OCI-LY7 (cell line): ENCODE results near the gene SLC32A1. TPM values are rescaled to one million over a fixed set of nuclear protein-coding genes. Genes with fewer than 3 reads are reported as not detected.

ENCODE experiments used
- BruUV-seq: library from RNA; stranded (reverse); fragments of 400-500 nt; replicated peaks from 2 replicates; lab custom pipeline; 2021; lab: Mats Ljungman, UMichigan
- CTCF ChIA-PET: fragments of 300-600 bp; sonication (Branson Sonifier 250); formaldehyde crosslinking; loops from one replicate; lab custom pipeline; 2022; ENCODE audit warnings: antibody characterized with exemption; ENCODE audit not compliant: unreplicated experiment; lab: Charles Lee
- POLR2A ChIA-PET: fragments of 300-600 bp; sonication (Branson Sonifier 250); formaldehyde crosslinking; loops from one replicate; lab custom pipeline; 2022; ENCODE audit warnings: antibody characterized with exemption; lab: Charles Lee
- DNase-seq: peaks from one replicate; pipeline ENCODE4 v3.0.0-alpha.2; 2015; ENCODE audit warnings: low spot score
- H2AFZ ChIP-seq: fragments of 200-600 bp; sonication (generic), shearing (Covaris generic); 2 replicates; pipeline ENCODE4 v1.6.1; 2014; ENCODE audit warnings: mild to moderate bottlenecking, antibody characterized with exemption, low read length, moderate library complexity
- H3K27ac ChIP-seq: fragments of 200-600 bp; sonication (generic); 2 replicates; pipeline ENCODE4 v1.5.1; 2014; ENCODE audit warnings: mixed run types, low read depth, mild to moderate bottlenecking, moderate library complexity, low read length, inconsistent platforms; ENCODE audit not compliant: poor library complexity, severe bottlenecking
- H3K36me3 ChIP-seq: fragments of 200-600 bp; sonication (generic); 2 replicates; pipeline ENCODE4 v1.6.1; 2014; ENCODE audit warnings: mild to moderate bottlenecking, antibody characterized with exemption, low read length, moderate library complexity, mixed read lengths; ENCODE audit not compliant: insufficient read depth
- H3K4me1 ChIP-seq: fragments of 200-600 bp; sonication (generic); 2 replicates; pipeline ENCODE4 v1.5.1; 2014; ENCODE audit warnings: mild to moderate bottlenecking, low read length; ENCODE audit not compliant: insufficient read depth, poor library complexity, severe bottlenecking
- H3K4me2 ChIP-seq: fragments of 200-600 bp; sonication (generic); 2 replicates; pipeline ENCODE4 v1.6.1; 2014; ENCODE audit warnings: mild to moderate bottlenecking, low read length
- H3K4me3 ChIP-seq: fragments of 200-600 bp; sonication (generic); 2 replicates; pipeline ENCODE4 v1.5.1; 2014; ENCODE audit warnings: mild to moderate bottlenecking, low read depth, low read length; ENCODE audit not compliant: poor library complexity, severe bottlenecking
- H3K79me2 ChIP-seq: fragments of 200-600 bp; sonication (generic); 2 replicates; pipeline ENCODE4 v1.6.1; 2016; ENCODE audit warnings: low read depth, mild to moderate bottlenecking, low read length, moderate library complexity, mixed read lengths; ENCODE audit not compliant: insufficient read depth
- H3K9me2 ChIP-seq: fragments of 200-600 bp; sonication (generic); 2 replicates; pipeline ENCODE4 v1.6.1; 2016; ENCODE audit warnings: mild to moderate bottlenecking, low read length, mixed read lengths; ENCODE audit not compliant: insufficient read depth
- H3K9me3 ChIP-seq: fragments of 200-600 bp; sonication (generic); 2 replicates; pipeline ENCODE4 v1.6.1; 2014; ENCODE audit warnings: mild to moderate bottlenecking, mixed run types, low read length, mixed read lengths
- H4K20me1 ChIP-seq: fragments of 200-600 bp; sonication (generic); 2 replicates; pipeline ENCODE4 v1.6.1; 2014; ENCODE audit warnings: mild to moderate bottlenecking, antibody characterized with exemption, low read length, moderate library complexity, mixed read lengths; ENCODE audit not compliant: insufficient read depth
- EZH2phosphoT487 ChIP-seq: fragments of 200-600 bp; sonication (generic); IDR thresholded peaks from 2 replicates; pipeline ENCODE4 v1.6.1; 2018; ENCODE audit warnings: low read depth, borderline replicate concordance, mild to moderate bottlenecking, mixed run types, antibody characterized with exemption, low read length, moderate library complexity, mixed read lengths
- intact Hi-C: fragments of 100-400 bp; cut with micrococcal nuclease; formaldehyde crosslinking; loops from one replicate; pipeline ENCODE4 v1.10.0; 2022; ENCODE audit not compliant: unreplicated experiment
- total RNA-seq, 2 experiments: library from RNA; depleted of rRNA in 1 of 2; stranded (reverse); fragments of >200 nt in 1 of 2; shearing (Covaris generic) in 1 of 2; gene quantifications; 2 replicates each; pipeline ENCODE4 v1.2.3, GENCODE V29; 2014 to 2022
- TF ChIP-seq, protein P1 (sequence below): fragments of 200-600 bp; sonication (generic); conservative IDR thresholded peaks from 2 replicates; pipeline ENCODE4 v1.5.1; 2014; ENCODE audit warnings: mild to moderate bottlenecking, antibody characterized with exemption, low read length, moderate library complexity, mixed read lengths

SLC32A1 gene
- total RNA-seq, 2 experiments from 2014 or later: not detected

- Histone ChIP-seq H3K9me2 (no peaks in the 10 kb centered on the region), H3K4me3 (no peak overlapping the region), H3K27ac (no peak overlapping the region), H4K20me1 (peaks cover 4% of the 10 kb centered on the region), H3K36me3 (peaks cover 90% of the 10 kb centered on the region), H2AFZ (no peak overlapping the region), H3K4me2 (no peak overlapping the region), H3K4me1 (peaks cover 3% of the 10 kb centered on the region), H3K9me3 (no peaks in the 10 kb centered on the region), H3K79me2 (peaks cover under 1% of the 10 kb centered on the region; the same call in 1 of the 2 replicates)
- TF ChIP-seq, protein P1, sequence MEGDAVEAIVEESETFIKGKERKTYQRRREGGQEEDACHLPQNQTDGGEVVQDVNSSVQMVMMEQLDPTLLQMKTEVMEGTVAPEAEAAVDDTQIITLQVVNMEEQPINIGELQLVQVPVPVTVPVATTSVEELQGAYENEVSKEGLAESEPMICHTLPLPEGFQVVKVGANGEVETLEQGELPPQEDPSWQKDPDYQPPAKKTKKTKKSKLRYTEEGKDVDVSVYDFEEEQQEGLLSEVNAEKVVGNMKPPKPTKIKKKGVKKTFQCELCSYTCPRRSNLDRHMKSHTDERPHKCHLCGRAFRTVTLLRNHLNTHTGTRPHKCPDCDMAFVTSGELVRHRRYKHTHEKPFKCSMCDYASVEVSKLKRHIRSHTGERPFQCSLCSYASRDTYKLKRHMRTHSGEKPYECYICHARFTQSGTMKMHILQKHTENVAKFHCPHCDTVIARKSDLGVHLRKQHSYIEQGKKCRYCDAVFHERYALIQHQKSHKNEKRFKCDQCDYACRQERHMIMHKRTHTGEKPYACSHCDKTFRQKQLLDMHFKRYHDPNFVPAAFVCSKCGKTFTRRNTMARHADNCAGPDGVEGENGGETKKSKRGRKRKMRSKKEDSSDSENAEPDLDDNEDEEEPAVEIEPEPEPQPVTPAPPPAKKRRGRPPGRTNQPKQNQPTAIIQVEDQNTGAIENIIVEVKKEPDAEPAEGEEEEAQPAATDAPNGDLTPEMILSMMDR: no peak
- TF ChIP-seq EZH2phosphoT487: no peak
- ChIA-PET POLR2A (no interaction called here), CTCF (interaction anchor here (0.8 kb wide), 1 partner anchor 35 kb away, joined by 3 read pairs; no protein-coding TSS in a partner anchor)
- DNase-seq: no peak
- intact Hi-C loops: no loop called here
- no TSS peak for BruUV-seq
Measured at GRCh38 chr20:38754924-38755323, 30.6 kb downstream of the SLC32A1 start.

DNA sequence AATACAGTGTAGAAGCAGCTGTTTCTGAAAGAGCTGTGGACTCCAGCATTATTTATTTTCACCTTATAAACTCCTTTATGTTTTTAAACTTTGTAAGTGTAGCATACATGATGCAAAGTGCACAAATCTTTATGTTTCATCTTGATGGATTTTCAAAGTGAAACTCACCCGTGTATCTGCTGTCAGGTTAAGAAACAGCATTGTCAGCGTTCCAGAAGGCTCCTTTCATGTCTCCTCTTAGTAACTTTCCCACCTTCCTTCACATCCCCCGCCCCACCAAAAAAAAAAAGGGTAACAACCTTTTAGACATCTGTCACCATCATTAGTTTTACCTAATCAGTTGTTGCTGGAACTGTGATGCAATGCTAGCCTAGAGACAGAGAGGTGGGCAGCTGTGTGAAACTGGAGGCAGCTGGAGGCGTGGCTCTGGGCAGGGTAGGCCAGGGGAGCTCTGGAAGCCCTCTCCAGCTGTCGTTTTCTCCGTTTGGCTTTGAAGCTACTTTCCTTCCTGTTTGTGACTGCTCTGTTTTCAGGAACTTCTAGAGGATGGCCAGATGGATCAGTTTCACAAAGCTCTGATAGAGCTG, 31.1 kb downstream of the SLC32A1 start:
- intact Hi-C loops: no loop called here
- peaks cover 90% of the 10 kb centered on the region for H3K36me3 ChIP-seq
- no peak overlapping the region for H3K27ac ChIP-seq
- POLR2A ChIA-PET: no interaction called here
- CTCF ChIA-PET: no interaction called here
- H3K9me3 ChIP-seq: no peaks in the 10 kb centered on the region
- TF ChIP-seq EZH2phosphoT487: no peak
- TF ChIP-seq, protein P1: no peak
- no TSS peak for BruUV-seq
- no peaks in the 10 kb centered on the region for H3K79me2 ChIP-seq
- H3K4me2 ChIP-seq: no peak overlapping the region
- H4K20me1 ChIP-seq: peaks cover 4% of the 10 kb centered on the region; the same call in 1 of the 2 replicates
- no peaks in the 10 kb centered on the region for H3K4me1 ChIP-seq
- H3K4me3 ChIP-seq: no peak overlapping the region
- H2AFZ ChIP-seq: no peak overlapping the region
- H3K9me2 ChIP-seq: no peaks in the 10 kb centered on the region
- DNase-seq: no peak

GRCh38 chr20:38757145-38757775, 33.0 kb downstream of the SLC32A1 start:
- TF ChIP-seq EZH2phosphoT487: no peak
- TF ChIP-seq, protein P1: no peak
- no peak for DNase-seq
- Histone ChIP-seq H3K9me2 (no peaks in the 10 kb centered on the region), H3K27ac (no peak overlapping the region), H3K4me2 (no peak overlapping the region), H3K79me2 (no peaks in the 10 kb centered on the region), H2AFZ (no peak overlapping the region), H3K4me3 (no peak overlapping the region), H3K4me1 (no peaks in the 10 kb centered on the region), H4K20me1 (no peaks in the 10 kb centered on the region), H3K9me3 (no peaks in the 10 kb centered on the region), H3K36me3 (peaks cover 93% of the 10 kb centered on the region)
- POLR2A ChIA-PET: interaction anchor here (0.5 to 1.4 kb wide), 3 partner anchors 9 to 154 kb away, joined by 3 to 5 read pairs (median 3); partner anchors contain the start of gene ACTR5
- CTCF ChIA-PET: no interaction called here
- intact Hi-C loops: no loop called here
- BruUV-seq: no TSS peak
